AG09319 (cell line): ENCODE results near the gene PRRG2.

Source experiments
- DNase-seq: peaks from one replicate; pipeline ENCODE4 v3.0.0-alpha.2; 2010; ENCODE audit warnings: low read depth; ENCODE audit errors: extremely low read depth
- CTCF ChIP-seq: IDR thresholded peaks from 2 replicates; pipeline ENCODE4 v1.5.1; 2011; ENCODE audit warnings: low read depth, mild to moderate bottlenecking, inconsistent platforms, low read length, moderate library complexity

Gene PRRG2

GRCh38 chr19:49599378-49600295 lies 18.5 kb downstream of the PRRG2 start:
- TF ChIP-seq CTCF: no peak
- no peak for DNase-seq

GRCh38 chr19:49601482-49602038 lies 20.4 kb downstream of the PRRG2 start:
- TF ChIP-seq CTCF: no peak
- no peak for DNase-seq

GRCh38 chr19:49602806-49603205 lies 21.7 kb downstream of the PRRG2 start:
- DNase-seq: no peak
- no peak for TF ChIP-seq CTCF

GRCh38 chr19:49605605-49606004 lies 24.5 kb downstream of the PRRG2 start:
- DNase-seq: no peak
- TF ChIP-seq CTCF: no peak

- TF ChIP-seq CTCF: no peak
Observed at GRCh38 chr19:49609499-49610092, 28.5 kb downstream of the PRRG2 start.

GRCh38 chr19:49613374-49613773 lies 32.3 kb downstream of the PRRG2 start:
- no peak for DNase-seq
- no peak for TF ChIP-seq CTCF

More at GRCh38 chr19:49609499-49610092, 28.5 kb downstream of the PRRG2 start:
- no peak for DNase-seq
